Ishikawa (cell line): ENCODE measurements around the gene TTN.

Source experiments
- CREB1 ChIP-seq: IDR thresholded peaks from 2 replicates; pipeline ENCODE4 v1.6.1; 2012; ENCODE audit warnings: low read depth
- REST ChIP-seq: IDR thresholded peaks from 2 replicates; pipeline ENCODE4 v1.6.1; 2012; ENCODE audit warnings: low read depth, mild to moderate bottlenecking
- TAF1 ChIP-seq: IDR thresholded peaks from 2 replicates; pipeline ENCODE4 v1.6.1; 2012; ENCODE audit warnings: low read depth, mild to moderate bottlenecking
- TEAD4 ChIP-seq: IDR thresholded peaks from 2 replicates; pipeline ENCODE4 v1.6.1; 2012

GRCh38 chr2:178628605-178629004 is 178.6 kb downstream of the TTN start:
- TF ChIP-seq TAF1 (no peak), REST (no peak), CREB1 (no peak), TEAD4 (no peak)
